WTC11 (cell line): ENCODE data around the gene CCNT1. TPM values are rescaled to one million over a fixed set of nuclear protein-coding genes. Genes with fewer than 3 reads are reported as not detected.

ENCODE experiments used
- ATAC-seq: fragments of 200-7000 bp; cut with Tn5 transposase; 2 replicates; pipeline ENCODE4 v1.10.0; 2021; ENCODE audit warnings: mild to moderate bottlenecking, moderate library complexity
- CTCF ChIA-PET: fragments of 300-600 bp; sonication (Branson Sonifier 250); formaldehyde crosslinking; loops from one replicate; lab custom pipeline; 2021; ENCODE audit warnings: antibody characterized with exemption; lab: Charles Lee
- POLR2A ChIA-PET: fragments of 350-600 bp; sonication (Branson Sonifier 250); formaldehyde crosslinking; loops from one replicate; lab custom pipeline; 2021; ENCODE audit warnings: antibody characterized with exemption; lab: Charles Lee
- DNase-seq: peaks from one replicate; pipeline ENCODE4 v3.0.0; 2021; ENCODE audit warnings: low spot score
- H3K27ac Mint-ChIP-seq: 2 replicates; pipeline ENCODE4 v1.8.0; 2021; ENCODE audit warnings: mixed read lengths
- H3K27me3 Mint-ChIP-seq: 2 replicates; pipeline ENCODE4 v1.8.0; 2021; ENCODE audit warnings: low read depth, mild to moderate bottlenecking, moderate library complexity, mixed read lengths
- H3K36me3 Mint-ChIP-seq: 2 replicates; pipeline ENCODE4 v1.8.0; 2021; ENCODE audit warnings: mixed read lengths
- H3K4me1 Mint-ChIP-seq: 2 replicates; pipeline ENCODE4 v1.8.0; 2022; ENCODE audit warnings: mixed read lengths
- H3K4me3 Mint-ChIP-seq: 2 replicates; pipeline ENCODE4 v1.8.0; 2021; ENCODE audit warnings: mild to moderate bottlenecking, moderate library complexity, mixed read lengths
- H3K9me3 Mint-ChIP-seq: 2 replicates; pipeline ENCODE4 v1.8.0; 2021; ENCODE audit warnings: mixed read lengths
- AR ChIP-seq: fragments of 250-450 bp; sonication (Bioruptor Pico); IDR thresholded peaks from 2 replicates; pipeline ENCODE4 v1.9.0; 2021; ENCODE audit warnings: mild to moderate bottlenecking
- CREM ChIP-seq: sonication (generic); formaldehyde crosslinking; IDR thresholded peaks from 2 replicates; pipeline ENCODE4 v1.8.1; 2022; ENCODE audit warnings: mild to moderate bottlenecking, missing genetic modification reagents, moderate library complexity
- CTCF ChIP-seq: fragments of 200-600 bp; IDR thresholded peaks from 2 replicates; pipeline ENCODE4 v1.8.0; 2022; ENCODE audit warnings: antibody characterized with exemption
- E2F1 ChIP-seq: sonication (generic); formaldehyde crosslinking; IDR thresholded peaks from 2 replicates; pipeline ENCODE4 v1.8.0; 2022; ENCODE audit warnings: mild to moderate bottlenecking, missing genetic modification reagents
- E2F4 ChIP-seq: sonication (generic); formaldehyde crosslinking; IDR thresholded peaks from 2 replicates; pipeline ENCODE4 v1.8.1; 2022; ENCODE audit warnings: low read depth, mild to moderate bottlenecking, moderate library complexity, missing genetic modification reagents, borderline replicate concordance
- ELF4 ChIP-seq: sonication (generic); formaldehyde crosslinking; IDR thresholded peaks from 2 replicates; pipeline ENCODE4 v1.8.1; 2022; ENCODE audit warnings: low read depth, mild to moderate bottlenecking, moderate library complexity, missing genetic modification reagents
- EMX1 ChIP-seq: fragments of 250-450 bp; sonication (Bioruptor Pico); IDR thresholded peaks from 2 replicates; pipeline ENCODE4 v1.8.0; 2021; ENCODE audit warnings: mild to moderate bottlenecking
- ERG ChIP-seq: fragments of 250-450 bp; sonication (Bioruptor Pico); IDR thresholded peaks from 2 replicates; pipeline ENCODE4 v1.8.0; 2021; ENCODE audit warnings: mild to moderate bottlenecking
- ETV6 ChIP-seq: sonication (generic); formaldehyde crosslinking; IDR thresholded peaks from 2 replicates; pipeline ENCODE4 v1.8.1; 2022; ENCODE audit warnings: mild to moderate bottlenecking, missing genetic modification reagents
- FOXJ3 ChIP-seq: sonication (generic); formaldehyde crosslinking; IDR thresholded peaks from 2 replicates; pipeline ENCODE4 v1.9.0; 2021; ENCODE audit warnings: missing genetic modification reagents, mild to moderate bottlenecking, borderline replicate concordance
- FOXK1 ChIP-seq: sonication (generic); formaldehyde crosslinking; IDR thresholded peaks from 2 replicates; pipeline ENCODE4 v1.8.0; 2022; ENCODE audit warnings: mild to moderate bottlenecking, moderate library complexity, missing genetic modification reagents
- GABPB1 ChIP-seq: sonication (generic); formaldehyde crosslinking; IDR thresholded peaks from 2 replicates; pipeline ENCODE4 v1.8.1; 2023; ENCODE audit warnings: mild to moderate bottlenecking, missing genetic modification reagents
- MAX ChIP-seq: sonication (generic); formaldehyde crosslinking; IDR thresholded peaks from 2 replicates; pipeline ENCODE4 v1.8.0; 2022; ENCODE audit warnings: mild to moderate bottlenecking, missing genetic modification reagents
- MLX ChIP-seq: sonication (generic); formaldehyde crosslinking; IDR thresholded peaks from 2 replicates; pipeline ENCODE4 v1.8.1; 2023; ENCODE audit warnings: mild to moderate bottlenecking, missing genetic modification reagents, moderate library complexity
- NFYB ChIP-seq: sonication (generic); formaldehyde crosslinking; conservative IDR thresholded peaks from 2 replicates; pipeline ENCODE4 v1.8.0; 2022; ENCODE audit warnings: low read depth, missing genetic modification reagents
- PRRX2 ChIP-seq: fragments of 250-450 bp; sonication (Bioruptor Pico); IDR thresholded peaks from 2 replicates; pipeline ENCODE4 v1.8.0; 2021; ENCODE audit warnings: mild to moderate bottlenecking
- RORB ChIP-seq: fragments of 250-450 bp; sonication (Bioruptor Pico); IDR thresholded peaks from 2 replicates; pipeline ENCODE4 v1.9.0; 2021; ENCODE audit warnings: mild to moderate bottlenecking
- SMAD4 ChIP-seq: sonication (generic); formaldehyde crosslinking; IDR thresholded peaks from 2 replicates; pipeline ENCODE4 v1.8.0; 2022; ENCODE audit warnings: mild to moderate bottlenecking, missing genetic modification reagents
- SP1 ChIP-seq: sonication (generic); formaldehyde crosslinking; conservative IDR thresholded peaks from 2 replicates; pipeline ENCODE4 v1.8.1; 2022; ENCODE audit warnings: missing genetic modification reagents
- TCF7 ChIP-seq: sonication (generic); formaldehyde crosslinking; IDR thresholded peaks from 2 replicates; pipeline ENCODE4 v1.8.0; 2022; ENCODE audit warnings: mild to moderate bottlenecking, low read depth, missing genetic modification reagents, moderate library complexity
- TEAD1 ChIP-seq: sonication (generic); formaldehyde crosslinking; IDR thresholded peaks from 2 replicates; pipeline ENCODE4 v1.8.0; 2022; ENCODE audit warnings: mild to moderate bottlenecking, missing genetic modification reagents
- TEAD4 ChIP-seq: sonication (generic); formaldehyde crosslinking; IDR thresholded peaks from 2 replicates; pipeline ENCODE4 v1.8.0; 2022; ENCODE audit warnings: mild to moderate bottlenecking, missing genetic modification reagents
- ZBTB21 ChIP-seq: sonication (generic); formaldehyde crosslinking; IDR thresholded peaks from 2 replicates; pipeline ENCODE4 v1.8.1; 2023; ENCODE audit warnings: mild to moderate bottlenecking, missing genetic modification reagents, borderline replicate concordance
- ZBTB43 ChIP-seq: sonication (generic); formaldehyde crosslinking; IDR thresholded peaks from 2 replicates; pipeline ENCODE4 v1.8.1; 2023; ENCODE audit warnings: mild to moderate bottlenecking, missing genetic modification reagents
- ZMAT4 ChIP-seq: fragments of 250-450 bp; sonication (Bioruptor Pico); IDR thresholded peaks from 2 replicates; pipeline ENCODE4 v1.9.0; 2021; ENCODE audit warnings: mild to moderate bottlenecking
- ZNF138 ChIP-seq: sonication (generic); formaldehyde crosslinking; conservative IDR thresholded peaks from 2 replicates; pipeline ENCODE4 v1.8.1; 2022; ENCODE audit warnings: mild to moderate bottlenecking, moderate library complexity, missing genetic modification reagents
- ZNF263 ChIP-seq: sonication (generic); formaldehyde crosslinking; IDR thresholded peaks from 2 replicates; pipeline ENCODE4 v1.8.1; 2022; ENCODE audit warnings: low read depth, mild to moderate bottlenecking, moderate library complexity, missing genetic modification reagents
- total RNA-seq: library from RNA; stranded (reverse); gene quantifications from 3 replicates; pipeline ENCODE4 v1.2.3, GENCODE V29; 2021

CCNT1 gene
- total RNA-seq, 1 experiment from 2014 or later = 42.0 TPM

- TF ChIP-seq ZBTB43 (peak; percentile 30; the same call in 1 of the 2 replicates), AR (no peak), SMAD4 (CRISPR knock-in tag) (0 out of 2 replicates have a peak, but pooled peaks have one; percentile 49), FOXK1 (CRISPR knock-in tag) (peak; percentile 99), ETV6 (CRISPR knock-in tag) (peak; percentile 74), EMX1 (CRISPR knock-in tag) (no peak), E2F4 (CRISPR knock-in tag) (no peak), PRRX2 (0 out of 2 replicates have a peak, but pooled peaks have one; percentile 46), SP1 (peak; percentile 84), ZNF138 (no peak), ZNF263 (no peak), E2F1 (CRISPR knock-in tag) (no peak), TEAD1 (CRISPR knock-in tag) (0 out of 2 replicates have a peak, but pooled peaks have one; percentile 12), NFYB (CRISPR knock-in tag) (peak; percentile 9; the same call in 1 of the 2 replicates), TEAD4 (CRISPR knock-in tag) (no peak; the same call in 1 of the 2 replicates), MAX (CRISPR knock-in tag) (peak; percentile 90), ZMAT4 (CRISPR knock-in tag) (no peak), GABPB1 (CRISPR knock-in tag) (peak; percentile 87)
Measured at GRCh38 chr12:48716493-48717251, at the start of gene CCNT1 (continued).

GRCh38 chr12:48765753-48766162 is 49.3 kb upstream of the CCNT1 start:
- Mint-ChIP-seq H3K27me3 (no peaks in the 10 kb centered on the region; the same call in 1 of the 2 replicates), H3K4me3 (no peak overlapping the region), H3K4me1 (peaks cover 17% of the 10 kb centered on the region), H3K36me3 (no peaks in the 10 kb centered on the region), H3K9me3 (no peaks in the 10 kb centered on the region), H3K27ac (no peak overlapping the region)
- DNase-seq (no peak), ATAC-seq (no peak)
- ChIA-PET CTCF (interaction anchor here (1.0 to 1.7 kb wide), 2 partner anchors 12 to 31 kb away, joined by 3 to 6 read pairs; no protein-coding TSS in a partner anchor), POLR2A (no interaction called here)
- TF ChIP-seq CTCF = no peak
- TF ChIP-seq CREM (CRISPR knock-in tag) = no peak
- TF ChIP-seq TCF7 (CRISPR knock-in tag) = no peak
- no peak for TF ChIP-seq RORB
- TF ChIP-seq ELF4 (CRISPR knock-in tag) = no peak
- no peak for TF ChIP-seq FOXJ3
- no peak for TF ChIP-seq MLX
- no peak for TF ChIP-seq ERG (CRISPR knock-in tag)
- no peak for TF ChIP-seq ZBTB21 (CRISPR knock-in tag)
